A673 (cell line): ENCODE measurements around the gene TNFAIP8. TPM values are rescaled to one million over a fixed set of nuclear protein-coding genes. Genes with fewer than 3 reads are reported as not detected.

Experiments
- BruUV-seq: library from RNA; stranded (reverse); fragments of 400-500 nt; replicated peaks from 2 replicates; lab custom pipeline; 2021; lab: Mats Ljungman, UMichigan
- CTCF ChIA-PET: fragments of 300-600 bp; sonication (Branson Sonifier 250); formaldehyde crosslinking; loops from one replicate; lab custom pipeline; 2022; ENCODE audit warnings: antibody characterized with exemption; lab: Charles Lee
- POLR2A ChIA-PET: fragments of 300-600 bp; sonication (Branson Sonifier 250); formaldehyde crosslinking; loops from one replicate; lab custom pipeline; 2022; ENCODE audit warnings: antibody characterized with exemption; ENCODE audit not compliant: low non-redundant PET; lab: Charles Lee
- DNase-seq: peaks from one replicate; pipeline ENCODE4 v3.0.0-alpha.2; 2015; ENCODE audit warnings: low spot score
- H3K27ac ChIP-seq: fragments of 200-600 bp; sonication (generic); 2 replicates; pipeline ENCODE4 v1.5.1; 2016; ENCODE audit warnings: mixed run types, low read depth, mild to moderate bottlenecking, mixed read lengths, antibody characterized with exemption, low read length; ENCODE audit not compliant: poor library complexity, severe bottlenecking
- H3K27me3 ChIP-seq: fragments of 200-600 bp; sonication (generic); replicated peaks from 2 replicates; pipeline ENCODE4 v1.6.1; 2017; ENCODE audit warnings: mixed run types, low read depth, mild to moderate bottlenecking, mixed read lengths, antibody characterized with exemption, low read length; ENCODE audit not compliant: insufficient read depth, poor library complexity
- H3K36me3 ChIP-seq: fragments of 200-600 bp; sonication (generic); 2 replicates; pipeline ENCODE4 v1.6.1; 2016; ENCODE audit warnings: mixed run types, mild to moderate bottlenecking, mixed read lengths, antibody characterized with exemption, low read length; ENCODE audit not compliant: insufficient read depth, poor library complexity, severe bottlenecking
- H3K4me1 ChIP-seq: fragments of 200-600 bp; sonication (generic); 2 replicates; pipeline ENCODE4 v1.6.1; 2017; ENCODE audit warnings: mixed run types, mild to moderate bottlenecking, mixed read lengths, antibody characterized with exemption, low read length; ENCODE audit not compliant: insufficient read depth, poor library complexity, severe bottlenecking
- H3K4me3 ChIP-seq: fragments of 200-600 bp; sonication (generic); 2 replicates; pipeline ENCODE4 v1.5.1; 2016; ENCODE audit warnings: low read depth, mixed run types, mild to moderate bottlenecking, mixed read lengths, low read length; ENCODE audit not compliant: poor library complexity, severe bottlenecking
- H3K9me3 ChIP-seq: fragments of 200-600 bp; sonication (generic); 2 replicates; pipeline ENCODE4 v1.6.1; 2016; ENCODE audit warnings: mixed run types, low read depth, mild to moderate bottlenecking, mixed read lengths, antibody characterized with exemption, low read length; ENCODE audit not compliant: poor library complexity, severe bottlenecking
- CTCF ChIP-seq: fragments of 300-800, 200-600 bp; sonication (generic); conservative IDR thresholded peaks from 2 replicates; pipeline ENCODE4 v1.5.1; 2017; ENCODE audit warnings: low read depth, mild to moderate bottlenecking, antibody characterized with exemption, low read length, moderate library complexity, mixed read lengths
- EZH2 ChIP-seq: fragments of 200-600 bp; sonication (generic); IDR thresholded peaks from 2 replicates; pipeline ENCODE4 v1.6.1; 2017; ENCODE audit warnings: borderline replicate concordance, low read depth, mild to moderate bottlenecking, mixed read lengths, antibody characterized with exemption, low read length; ENCODE audit not compliant: poor library complexity, severe bottlenecking
- intact Hi-C: fragments of 100-400 bp; cut with micrococcal nuclease; formaldehyde crosslinking; loops from one replicate; pipeline ENCODE4 v1.10.0; 2022; ENCODE audit not compliant: unreplicated experiment
- total RNA-seq: library from RNA; stranded (reverse); gene quantifications from 2 replicates; pipeline ENCODE4 v1.2.3, GENCODE V29; 2021

TNFAIP8 gene
- total RNA-seq, 1 experiment from 2014 or later, result 6.8 TPM

- intact Hi-C loops, result loop anchor here (5.0 kb wide), 1 partner anchor 352 kb away; the partner anchor contains the start of gene DTWD2
- ChIA-PET POLR2A (interaction anchor here (0.7 kb wide), 1 partner anchor 266 kb away, joined by 14 read pairs; no protein-coding TSS in a partner anchor), CTCF (no interaction called here)
These were observed 16.5 kb upstream of the TNFAIP8 start for GRCh38 chr5:119339344-119339743.

GRCh38 chr5:119339965-119340364, 15.9 kb upstream of the TNFAIP8 start:
- intact Hi-C loops, result loop anchor here (5.0 kb wide), 1 partner anchor 353 kb away; the partner anchor contains the start of gene DTWD2
- TF ChIP-seq EZH2, result no peak
- TF ChIP-seq CTCF, result no peak
- POLR2A ChIA-PET, result interaction anchor here (0.7 kb wide), 1 partner anchor 267 kb away, joined by 14 read pairs; no protein-coding TSS in a partner anchor

More at GRCh38 chr5:119339344-119339743, 16.5 kb upstream of the TNFAIP8 start:
- no peak overlapping the region for H3K4me3 ChIP-seq
- H3K27me3 ChIP-seq, result no peaks in the 10 kb centered on the region
- H3K9me3 ChIP-seq, result no peaks in the 10 kb centered on the region
- H3K36me3 ChIP-seq, result no peaks in the 10 kb centered on the region
- no peak overlapping the region for H3K27ac ChIP-seq
- no peak for DNase-seq
- TF ChIP-seq CTCF, result no peak
- no TSS peak for BruUV-seq
- no peaks in the 10 kb centered on the region for H3K4me1 ChIP-seq

GRCh38 chr5:119340597-119341218, 15.1 kb upstream of the TNFAIP8 start:
- Histone ChIP-seq H3K27me3 (no peaks in the 10 kb centered on the region), H3K27ac (no peak overlapping the region), H3K9me3 (no peaks in the 10 kb centered on the region), H3K4me3 (no peak overlapping the region), H3K4me1 (no peaks in the 10 kb centered on the region), H3K36me3 (no peaks in the 10 kb centered on the region)
- TF ChIP-seq EZH2, result no peak
- TF ChIP-seq CTCF, result no peak
- BruUV-seq, result no TSS peak
- ChIA-PET POLR2A (no interaction called here), CTCF (no interaction called here)
- intact Hi-C loops, result no loop called here
- DNase-seq, result no peak

More at GRCh38 chr5:119339965-119340364, 15.9 kb upstream of the TNFAIP8 start:
- Histone ChIP-seq H3K9me3 (no peaks in the 10 kb centered on the region), H3K27me3 (no peaks in the 10 kb centered on the region), H3K4me1 (no peaks in the 10 kb centered on the region), H3K27ac (no peak overlapping the region), H3K36me3 (no peaks in the 10 kb centered on the region), H3K4me3 (no peak overlapping the region)
- CTCF ChIA-PET, result no interaction called here
- no TSS peak for BruUV-seq
- DNase-seq, result no peak
